NB4 (cell line): ENCODE data around the gene MACC1.

Experiments used
- CTCF ChIP-seq: IDR thresholded peaks from one replicate; pipeline ENCODE4 v1.5.1; 2012; ENCODE audit warnings: low read depth, low read length
- MAX ChIP-seq: IDR thresholded peaks from 2 replicates; pipeline ENCODE4 v1.6.1; 2011; ENCODE audit warnings: low read depth, low read length
- MYC ChIP-seq: IDR thresholded peaks from 2 replicates; pipeline ENCODE4 v1.6.1; 2011; ENCODE audit warnings: low read depth, low read length
- POLR2A ChIP-seq: IDR thresholded peaks from 2 replicates; pipeline ENCODE4 v1.6.1; 2011; ENCODE audit warnings: mild to moderate bottlenecking; ENCODE audit not compliant: insufficient read length; ENCODE audit errors: extremely low read depth

- TF ChIP-seq CTCF (no peak), MAX (no peak), POLR2A (no peak), MYC (no peak)
Observed at GRCh38 chr7:20236043-20236442, 18.9 kb upstream of the MACC1 start.
